ENCODE measurements around the gene FKBP1B.

DNA sequence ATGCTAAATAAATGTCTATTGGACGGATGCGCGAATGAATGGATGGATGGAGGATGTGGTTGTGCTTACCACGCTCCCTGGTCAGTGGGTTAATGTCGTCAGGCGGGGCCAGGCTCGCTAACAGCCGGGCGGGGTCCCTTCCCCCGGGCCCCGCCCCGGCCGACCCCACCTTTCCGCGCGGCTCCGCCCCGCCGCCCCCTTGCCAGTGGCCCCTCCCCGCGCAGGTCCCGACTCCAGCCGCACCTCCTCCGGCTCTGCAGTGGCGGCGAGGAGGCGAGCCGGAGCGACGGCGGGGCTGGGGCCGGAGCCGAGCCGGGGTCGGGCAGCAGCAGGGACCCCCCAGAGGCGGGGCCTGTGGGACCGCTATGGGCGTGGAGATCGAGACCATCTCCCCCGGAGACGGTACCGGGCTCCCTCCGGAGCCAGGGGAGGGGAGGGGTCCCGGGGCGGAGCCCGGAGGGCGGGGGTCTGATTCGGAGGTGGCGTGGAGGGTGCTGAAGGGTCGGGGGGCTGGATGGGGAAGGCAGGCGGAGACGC, at the start of gene FKBP1B:
- TF ChIP-seq POLR2A (IDR thresholded peaks at IDR 0.05; ENCODE audit: low read length) (no peak), GATA1 (IDR thresholded peaks at IDR 0.05; ENCODE audit: low read depth, low read length) (no peak)
